Activated naive CD4-positive, alpha-beta T cell treated with anti-CD3 and anti-CD28 coated beads, Interleukin-2, amount 10 ng/mL, durations not matched to agents 7 days and 5 days (primary cell): Measurements from ENCODE around the gene PAK2.
"Not testable (repeated sequence)": the region's sequence is repeated elsewhere in the genome, so short reads cannot be mapped to it uniquely, and the experiment has no call there.

Source experiments
- CTCF ChIA-PET: fragments of 350-600 bp; sonication (Branson Sonifier 250); formaldehyde crosslinking; loops from one replicate; lab custom pipeline; 2021; ENCODE audit warnings: antibody characterized with exemption; lab: Charles Lee
- DNase-seq: peaks from one replicate; pipeline ENCODE4 v3.0.0-alpha.2; 2020
- H3K27ac Mint-ChIP-seq: one replicate; pipeline ENCODE4 v1.8.0; 2021; ENCODE audit warnings: mild to moderate bottlenecking, moderate library complexity, mixed read lengths
- H3K27me3 Mint-ChIP-seq: one replicate; pipeline ENCODE4 v1.8.0; 2021; ENCODE audit warnings: mild to moderate bottlenecking, mixed read lengths
- H3K36me3 Mint-ChIP-seq: one replicate; pipeline ENCODE4 v1.8.0; 2021; ENCODE audit warnings: mixed read lengths
- H3K4me1 Mint-ChIP-seq: one replicate; pipeline ENCODE4 v1.8.0; 2021; ENCODE audit warnings: mixed read lengths
- H3K4me3 Mint-ChIP-seq: one replicate; pipeline ENCODE4 v1.8.0; 2021; ENCODE audit warnings: mild to moderate bottlenecking, moderate library complexity, mixed read lengths
- H3K9me3 Mint-ChIP-seq: one replicate; pipeline ENCODE4 v1.8.0; 2021; ENCODE audit warnings: mixed read lengths

PAK2 gene

DNA sequence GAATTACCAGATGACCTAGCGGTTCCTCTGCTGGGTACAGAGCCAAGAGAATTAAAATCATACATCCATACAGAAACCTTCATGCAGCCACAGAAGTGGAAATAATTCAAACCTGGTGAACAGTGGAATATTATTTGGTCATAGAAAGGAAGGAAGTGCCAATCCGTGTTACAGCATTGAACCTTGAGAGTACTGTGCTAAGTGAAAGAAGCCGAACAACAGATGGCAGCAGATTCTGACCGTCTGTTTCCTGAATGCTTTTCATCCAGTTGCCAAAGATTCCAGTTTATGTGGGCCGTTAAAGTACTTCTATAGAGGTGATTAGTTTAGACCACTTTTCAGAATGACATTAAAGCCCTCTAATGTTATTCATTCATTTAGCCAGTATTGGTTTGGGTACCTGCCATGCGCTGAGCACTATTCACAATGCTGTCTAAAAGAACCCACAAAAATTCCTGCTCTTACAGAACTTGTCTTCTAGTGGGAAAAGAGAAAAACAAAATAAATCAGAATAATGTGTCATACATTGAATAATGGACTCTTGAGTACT lies 82.2 kb downstream of the PAK2 start:
- Mint-ChIP-seq H3K27me3 (no peaks in the 10 kb centered on the region), H3K27ac (no peak overlapping the region), H3K9me3 (no peaks in the 10 kb centered on the region), H3K36me3 (peaks cover 46% of the 10 kb centered on the region), H3K4me1 (no peaks in the 10 kb centered on the region), H3K4me3 (no peak overlapping the region)
- CTCF ChIA-PET: no interaction called here
- no peak for DNase-seq

- CTCF ChIA-PET, H3K9me3 Mint-ChIP-seq, H3K27ac Mint-ChIP-seq, H3K27me3 Mint-ChIP-seq, DNase-seq, H3K4me3 Mint-ChIP-seq, H3K4me1 Mint-ChIP-seq: not testable (repeated sequence)
- H3K36me3 Mint-ChIP-seq: peaks cover 24% of the 10 kb centered on the region
These were observed 90.0 kb downstream of the PAK2 start for GRCh38 chr3:196829651-196830050.

- Mint-ChIP-seq H3K27ac (no peak overlapping the region), H3K9me3 (no peaks in the 10 kb centered on the region), H3K4me3 (no peak overlapping the region), H3K36me3 (peaks cover 9% of the 10 kb centered on the region), H3K4me1 (peaks cover 3% of the 10 kb centered on the region), H3K27me3 (no peaks in the 10 kb centered on the region)
- no peak for DNase-seq
- CTCF ChIA-PET: interaction anchor here (1.0 to 1.4 kb wide), 3 partner anchors 8 to 226 kb away, joined by 3 to 4 read pairs (median 4); no protein-coding TSS in a partner anchor
These were observed 95.4 kb downstream of the PAK2 start for GRCh38 chr3:196835086-196835485.

GRCh38 chr3:196836626-196837025 lies 97.0 kb downstream of the PAK2 start:
- H3K27me3 Mint-ChIP-seq, H3K36me3 Mint-ChIP-seq, H3K4me1 Mint-ChIP-seq, H3K4me3 Mint-ChIP-seq, DNase-seq, H3K27ac Mint-ChIP-seq, H3K9me3 Mint-ChIP-seq: not testable (repeated sequence)
- CTCF ChIA-PET: interaction anchor here (0.9 to 3.0 kb wide), 3 partner anchors 26 to 134 kb away, joined by 3 to 15 read pairs (median 3); no protein-coding TSS in a partner anchor

- peak; percentile 84 for DNase-seq
- Mint-ChIP-seq H3K27me3 (no peaks in the 10 kb centered on the region), H3K36me3 (no peaks in the 10 kb centered on the region), H3K9me3 (no peaks in the 10 kb centered on the region), H3K27ac (no peak overlapping the region), H3K4me3 (no peak overlapping the region), H3K4me1 (peaks cover 7% of the 10 kb centered on the region)
- CTCF ChIA-PET: interaction anchor here (0.6 to 3.0 kb wide), 12 partner anchors 11 to 231 kb away, joined by 3 to 15 read pairs (median 4); no protein-coding TSS in a partner anchor
These were observed 98.3 kb downstream of the PAK2 start for GRCh38 chr3:196837819-196838420.

DNA sequence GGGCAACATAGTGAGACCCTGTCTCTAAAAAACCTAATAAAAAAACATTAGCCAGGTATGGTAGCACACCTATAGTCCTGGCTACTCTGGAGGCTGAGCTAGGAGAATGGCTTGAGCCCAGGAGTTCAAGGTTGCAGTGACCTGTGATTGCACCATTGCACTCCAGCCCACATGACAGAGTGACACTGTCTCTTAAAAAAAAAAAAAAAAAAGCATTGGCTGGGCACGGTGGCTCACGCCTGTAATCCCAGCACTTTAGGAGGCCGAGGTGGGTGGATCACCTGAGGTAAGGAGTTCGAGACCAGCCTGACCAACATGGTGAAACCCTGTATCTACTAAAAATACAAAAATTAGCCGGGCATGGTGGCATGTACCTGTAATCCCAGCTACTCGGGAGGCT lies 99.7 kb downstream of the PAK2 start:
- H3K9me3 Mint-ChIP-seq, H3K36me3 Mint-ChIP-seq, H3K4me3 Mint-ChIP-seq, H3K4me1 Mint-ChIP-seq, DNase-seq, H3K27me3 Mint-ChIP-seq, H3K27ac Mint-ChIP-seq: not testable (repeated sequence)
- CTCF ChIA-PET: interaction anchor here (0.6 kb wide), 1 partner anchor 53 kb away, joined by 3 read pairs; no protein-coding TSS in a partner anchor

DNA sequence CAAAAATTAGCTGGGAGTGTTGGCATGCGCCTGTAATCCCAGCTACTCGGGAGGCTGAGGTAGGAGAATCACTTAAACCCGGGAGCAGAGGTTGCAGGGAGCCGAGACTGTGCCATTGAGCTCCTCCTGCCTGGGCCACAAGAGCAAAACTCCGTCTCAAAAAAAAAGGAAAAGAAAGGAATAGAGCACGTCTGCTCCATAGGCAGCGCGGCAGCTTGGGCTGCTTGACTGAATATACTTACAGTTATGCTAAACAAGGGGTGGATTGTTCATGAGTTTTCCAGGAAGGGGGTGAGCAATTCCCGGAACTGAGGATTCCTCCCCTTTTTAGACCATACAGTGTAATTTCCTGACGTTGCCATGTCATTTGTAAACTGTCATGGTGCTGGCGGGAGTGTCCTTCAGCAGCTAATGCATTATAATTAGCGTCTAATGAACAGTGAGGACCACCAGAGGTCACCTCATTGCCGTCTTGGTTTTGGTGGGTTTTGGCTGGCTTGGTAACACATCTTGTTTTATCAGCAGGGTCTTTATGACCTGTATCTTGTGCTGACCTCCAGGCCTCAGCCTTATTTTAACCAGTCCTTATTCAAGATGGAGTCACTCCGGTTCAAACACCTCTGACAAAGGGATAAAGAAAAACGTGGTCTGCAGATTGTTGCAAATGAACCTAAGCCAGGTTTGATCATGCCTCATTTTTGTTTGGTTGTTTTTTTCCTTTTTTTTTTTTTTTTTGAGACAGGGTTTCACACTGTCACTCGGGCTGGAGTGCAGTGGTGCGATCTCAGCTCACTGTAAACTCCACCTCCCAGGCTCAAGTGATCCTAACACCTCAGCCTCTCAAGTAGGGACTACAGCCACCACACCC lies 103.1 kb downstream of the PAK2 start:
- no peak for DNase-seq
- CTCF ChIA-PET: interaction anchor here (0.5 to 1.3 kb wide), 4 partner anchors 8 to 254 kb away, joined by 3 read pairs; partner anchors contain the start of gene NCBP2
- Mint-ChIP-seq H3K4me1 (peaks cover 5% of the 10 kb centered on the region), H3K27ac (no peak overlapping the region), H3K9me3 (no peaks in the 10 kb centered on the region), H3K36me3 (no peaks in the 10 kb centered on the region), H3K4me3 (no peak overlapping the region), H3K27me3 (no peaks in the 10 kb centered on the region)

DNA sequence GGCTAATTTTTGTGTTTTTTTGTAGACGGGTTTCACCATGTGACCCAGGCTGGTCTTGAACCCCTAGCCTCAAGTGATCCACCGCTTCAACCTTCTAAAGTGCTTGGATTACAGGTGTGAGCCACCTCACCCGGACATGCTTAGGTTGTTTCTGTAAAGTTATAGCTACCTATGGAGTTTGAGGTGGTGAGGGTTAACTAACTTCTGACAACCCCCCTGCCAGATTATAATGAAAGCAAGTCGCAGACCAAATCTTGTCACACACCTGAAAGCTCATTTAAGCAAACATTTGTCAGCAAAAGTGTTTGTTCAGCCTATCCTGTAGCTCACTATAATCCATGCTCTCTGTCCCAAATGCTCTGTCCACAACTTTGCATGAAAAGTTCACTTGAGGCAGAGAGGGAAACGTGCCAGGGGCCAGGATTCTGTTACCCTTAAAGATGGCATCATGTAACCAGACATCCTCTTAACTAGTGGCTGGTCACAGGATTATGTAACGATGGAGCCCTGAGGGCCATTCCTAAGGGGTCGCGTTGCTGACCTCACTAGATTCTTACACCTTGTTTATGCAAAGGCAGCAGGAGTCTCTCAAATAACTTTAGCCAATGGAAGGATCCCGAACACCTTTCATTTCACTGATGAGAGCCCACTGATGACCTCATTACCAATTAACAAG lies 103.9 kb downstream of the PAK2 start:
- CTCF ChIA-PET: interaction anchor here (0.7 to 1.1 kb wide), 2 partner anchors 8 to 198 kb away, joined by 3 read pairs; no protein-coding TSS in a partner anchor

DNA sequence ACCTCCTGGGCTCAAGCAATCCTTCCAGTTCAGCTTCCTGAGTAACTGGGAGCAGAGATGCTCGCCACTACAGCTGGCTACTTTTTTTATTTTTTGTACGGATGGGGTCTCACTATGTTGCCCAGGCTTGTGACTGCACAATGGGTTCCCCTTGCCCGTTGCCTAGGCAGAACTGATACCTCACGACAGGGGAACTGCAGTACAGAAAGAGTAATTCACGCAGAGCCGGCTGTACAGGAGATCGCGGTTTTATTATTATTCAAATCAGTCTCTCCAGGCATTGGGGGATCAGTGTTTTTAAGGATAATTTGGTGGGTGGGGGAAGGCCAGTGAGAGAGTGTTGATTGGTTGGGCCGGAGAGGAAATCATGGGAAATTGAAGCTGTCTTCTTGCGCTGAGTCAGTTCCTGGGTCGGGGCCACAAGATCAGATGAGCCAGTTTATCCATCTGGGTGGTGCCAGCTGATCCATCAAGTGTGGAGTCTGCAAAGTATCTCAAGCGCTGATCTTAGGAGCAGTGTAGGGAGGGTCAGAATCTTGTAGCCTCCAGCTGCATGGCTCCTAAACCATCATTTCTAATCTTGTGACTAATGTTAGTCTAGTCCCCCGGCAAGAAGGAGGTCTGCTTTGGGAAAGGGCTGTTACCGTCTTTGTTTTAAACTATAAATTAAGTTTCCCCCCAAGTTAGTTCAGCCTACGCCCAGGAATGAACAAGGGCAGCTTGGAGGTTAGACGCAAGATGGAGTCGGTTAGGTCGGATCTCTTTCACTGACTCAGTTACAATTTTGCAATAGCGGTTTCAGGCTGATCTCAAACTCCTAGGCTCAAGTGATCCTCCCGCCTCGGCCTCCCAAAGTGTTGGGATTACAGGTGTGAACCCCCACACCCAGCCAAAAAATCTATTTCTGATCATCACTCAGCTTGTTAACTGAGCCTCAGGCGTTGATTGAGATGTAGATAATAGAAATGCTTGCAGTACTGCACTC lies 104.9 kb downstream of the PAK2 start:
- H3K36me3 Mint-ChIP-seq, H3K4me3 Mint-ChIP-seq, H3K27me3 Mint-ChIP-seq, DNase-seq, H3K27ac Mint-ChIP-seq, H3K4me1 Mint-ChIP-seq, H3K9me3 Mint-ChIP-seq: not testable (repeated sequence)
- CTCF ChIA-PET: interaction anchor here (0.8 to 1.0 kb wide), 2 partner anchors 31 to 75 kb away, joined by 4 to 7 read pairs; no protein-coding TSS in a partner anchor

More for the DNA sequence above, 103.9 kb downstream of the PAK2 start:
- no peaks in the 10 kb centered on the region for H3K9me3 Mint-ChIP-seq
- no peaks in the 10 kb centered on the region for H3K27me3 Mint-ChIP-seq
- H3K36me3 Mint-ChIP-seq: no peaks in the 10 kb centered on the region
- no peak overlapping the region for H3K4me3 Mint-ChIP-seq
- peaks cover 5% of the 10 kb centered on the region for H3K4me1 Mint-ChIP-seq
- H3K27ac Mint-ChIP-seq: no peak overlapping the region
- DNase-seq: no peak

DNA sequence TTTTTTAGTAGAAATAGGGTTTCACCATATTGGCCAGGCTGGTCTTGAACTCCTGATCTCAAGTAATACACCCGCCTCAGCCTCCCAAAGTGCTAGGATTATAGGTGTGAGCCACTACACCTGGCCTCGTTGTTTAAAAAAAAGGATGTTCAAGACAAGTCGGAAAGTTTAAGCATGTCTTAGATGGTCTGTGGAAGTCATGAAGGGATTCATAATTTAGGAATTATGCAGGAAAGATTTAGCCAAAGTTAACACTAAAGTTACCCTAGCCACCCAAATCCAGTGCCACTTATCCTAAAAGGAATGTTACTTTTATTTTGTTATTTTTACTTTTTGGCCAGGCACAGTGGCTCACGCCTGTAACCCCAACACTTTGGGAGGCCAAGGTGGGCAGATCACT lies 108.7 kb downstream of the PAK2 start:
- CTCF ChIA-PET: interaction anchor here (0.8 kb wide), 1 partner anchor 10 kb away, joined by 3 read pairs; no protein-coding TSS in a partner anchor
- not testable (repeated sequence) for H3K27ac Mint-ChIP-seq, DNase-seq, H3K9me3 Mint-ChIP-seq, H3K36me3 Mint-ChIP-seq, H3K4me1 Mint-ChIP-seq, H3K4me3 Mint-ChIP-seq
- peaks cover 17% of the 10 kb centered on the region for H3K27me3 Mint-ChIP-seq

- H3K36me3 Mint-ChIP-seq: no peaks in the 10 kb centered on the region
- no peak overlapping the region for H3K27ac Mint-ChIP-seq
- no peak overlapping the region for H3K4me3 Mint-ChIP-seq
- no peaks in the 10 kb centered on the region for H3K4me1 Mint-ChIP-seq
- no peaks in the 10 kb centered on the region for H3K9me3 Mint-ChIP-seq
- peaks cover 17% of the 10 kb centered on the region for H3K27me3 Mint-ChIP-seq
- CTCF ChIA-PET: interaction anchor here (0.8 to 0.9 kb wide), 2 partner anchors 11 to 12 kb away, joined by 3 to 4 read pairs; no protein-coding TSS in a partner anchor
- DNase-seq: no peak
These were observed 109.6 kb downstream of the PAK2 start for GRCh38 chr3:196849180-196849741.

- not testable (repeated sequence) for H3K27me3 Mint-ChIP-seq, H3K36me3 Mint-ChIP-seq, H3K4me1 Mint-ChIP-seq, H3K27ac Mint-ChIP-seq, DNase-seq, H3K4me3 Mint-ChIP-seq
- CTCF ChIA-PET: interaction anchor here (0.8 to 1.7 kb wide), 3 partner anchors 9 to 79 kb away, joined by 3 to 4 read pairs (median 4); partner anchors contain the start of gene NCBP2
- H3K9me3 Mint-ChIP-seq: peaks cover 11% of the 10 kb centered on the region
These were observed 123.3 kb downstream of the PAK2 start for GRCh38 chr3:196863000-196863399.
